ENCODE measurements around the gene ITGAV.

GRCh38 chr2:186543561-186544131, 46.2 kb upstream of the ITGAV start:
- TF ChIP-seq CTCF (IDR thresholded peaks at IDR 0.05; ENCODE audit: low read depth, low read length) = no peak
- no peak for TF ChIP-seq EZH2phosphoT487 (IDR thresholded peaks at IDR 0.05; ENCODE audit: low read depth)
